H1 (cell line): ENCODE measurements around the gene PERCC1. TPM values are rescaled to one million over a fixed set of nuclear protein-coding genes. Genes with fewer than 3 reads are reported as not detected.
A peak's percentile ranks its signal among the peaks of the same experiment; 100 is the strongest.

Experiments used
- CTCF ChIA-PET: fragments of 300-600 bp; sonication (Branson Sonifier 250); formaldehyde crosslinking; loops from one replicate; lab custom pipeline; 2021; ENCODE audit not compliant: partially characterized antibody; lab: Charles Lee
- POLR2A ChIA-PET: fragments of 300-600 bp; sonication (Branson Sonifier 250); formaldehyde crosslinking; loops from one replicate; lab custom pipeline; 2021; ENCODE audit warnings: inconsistent platforms; ENCODE audit not compliant: partially characterized antibody; lab: Charles Lee
- DNase-seq, 2 experiments: peaks; one replicate each; pipeline versions ENCODE4 v3.0.0 to v3.0.0-alpha.2; 2010 to 2022; ENCODE audit warnings: low spot score in 2 of 2, low read depth in 1 of 2, mixed read lengths in 1 of 2
- FAIRE-seq: peaks from 2 replicates; lab custom pipeline; 2011; peaks lifted over from hg19 to GRCh38; lab: Jason Lieb, UNC
- H2AFZ ChIP-seq: 2 replicates; pipeline ENCODE4 v1.8.1; 2012; ENCODE audit warnings: low read length, inconsistent platforms
- H2AK5ac ChIP-seq: 2 replicates; pipeline ENCODE4 v1.6.1; 2013; ENCODE audit warnings: low read depth, low read length
- H2BK120ac ChIP-seq: replicated peaks from 2 replicates; pipeline ENCODE3; 2013; ENCODE audit warnings: low read depth, low read length, inconsistent platforms
- H2BK12ac ChIP-seq: 2 replicates; pipeline ENCODE4 v1.6.1; 2013; ENCODE audit warnings: low read depth, low read length
- H2BK15ac ChIP-seq: 2 replicates; pipeline ENCODE4 v1.6.1; 2013; ENCODE audit warnings: low read length
- H2BK20ac ChIP-seq: 2 replicates; pipeline ENCODE4 v1.6.1; 2013; ENCODE audit warnings: low read length
- H2BK5ac ChIP-seq: 2 replicates; pipeline ENCODE4 v1.6.1; 2013; ENCODE audit warnings: low read depth, low read length
- H3K14ac ChIP-seq: 2 replicates; pipeline ENCODE4 v1.6.1; 2013; ENCODE audit warnings: inconsistent platforms; ENCODE audit not compliant: insufficient read length
- H3K18ac ChIP-seq: 2 replicates; pipeline ENCODE4 v1.6.1; 2013; ENCODE audit warnings: low read length; ENCODE audit errors: extremely low read depth
- H3K23ac ChIP-seq: 2 replicates; pipeline ENCODE4 v1.6.1; 2013; ENCODE audit warnings: inconsistent platforms; ENCODE audit not compliant: insufficient read length
- H3K23me2 ChIP-seq: 2 replicates; pipeline ENCODE4 v1.6.1; 2013; ENCODE audit warnings: low read depth, low read length
- H3K27ac ChIP-seq: 2 replicates; pipeline ENCODE4 v1.6.1; 2011; ENCODE audit warnings: low read depth, low read length, inconsistent platforms
- H3K27me3 ChIP-seq, 4 experiments: replicated peaks in 1 of 4; 1 replicate in 1 of 4; 2 replicates in 3 of 4; pipeline versions ENCODE4 v1.6.1 to v1.8.1; 2011 to 2013; ENCODE audit warnings: low read length in 3 of 4, mild to moderate bottlenecking in 3 of 4, inconsistent platforms in 2 of 4, mixed read lengths in 2 of 4, moderate library complexity in 1 of 4; ENCODE audit not compliant: control insufficient read depth in 3 of 4, insufficient read depth in 3 of 4; ENCODE audit errors: extremely low read depth in 1 of 4
- H3K36me3 ChIP-seq, 4 experiments: 2 replicates each; pipeline versions ENCODE4 v1.6.1 to v1.8.1; 2011 to 2013; ENCODE audit warnings: mild to moderate bottlenecking in 4 of 4, low read length in 3 of 4, moderate library complexity in 2 of 4, control low read depth in 1 of 4, inconsistent platforms in 1 of 4; ENCODE audit not compliant: insufficient read depth in 4 of 4, control insufficient read depth in 2 of 4
- H3K4ac ChIP-seq: replicated peaks from 2 replicates; pipeline ENCODE3; 2013; ENCODE audit warnings: low read length, low read depth, mixed read lengths, inconsistent platforms; ENCODE audit not compliant: insufficient read length
- H3K4me1 ChIP-seq, 4 experiments: replicated peaks in 1 of 4; 1 replicate in 1 of 4; 2 replicates in 3 of 4; pipeline versions ENCODE4 v1.6.1 to v1.8.1; 2011 to 2013; ENCODE audit warnings: low read length in 3 of 4, inconsistent platforms in 2 of 4, mixed read lengths in 1 of 4; ENCODE audit not compliant: insufficient read depth in 4 of 4, control insufficient read depth in 3 of 4
- H3K4me2 ChIP-seq, 2 experiments: 2 replicates each; pipeline versions ENCODE4 v1.6.1 to v1.8.1; 2011 to 2013; ENCODE audit warnings: low read depth in 2 of 2, low read length in 2 of 2, control low read depth in 1 of 2, inconsistent platforms in 1 of 2, mild to moderate bottlenecking in 1 of 2; ENCODE audit not compliant: insufficient read depth in 1 of 2
- H3K4me3 ChIP-seq, 4 experiments: fragments of 200-600, 300-600 bp in 1 of 4; sonication (generic), shearing (Covaris generic), sonication (Bioruptor Twin) in 1 of 4; 2 replicates each; pipeline versions ENCODE4 v1.5.1 to v1.8.1; 2011 to 2016; ENCODE audit warnings: low read length in 4 of 4, low read depth in 3 of 4, control low read depth in 2 of 4, inconsistent platforms in 2 of 4, mild to moderate bottlenecking in 2 of 4, mixed read lengths in 1 of 4, moderate library complexity in 1 of 4; ENCODE audit not compliant: insufficient read depth in 2 of 4; ENCODE audit errors: extremely low read depth in 1 of 4
- H3K56ac ChIP-seq: replicated peaks from 2 replicates; pipeline ENCODE3; 2013; ENCODE audit warnings: low read depth, mild to moderate bottlenecking, mixed read lengths, low read length, inconsistent platforms; ENCODE audit not compliant: insufficient read length
- H3K79me1 ChIP-seq: 2 replicates; pipeline ENCODE4 v1.6.1; 2013; ENCODE audit warnings: low read depth, low read length, control low read depth
- H3K79me2 ChIP-seq, 2 experiments: 2 replicates each; pipeline versions ENCODE4 v1.6.1 to v1.8.1; 2012 to 2013; ENCODE audit warnings: low read length in 2 of 2, mild to moderate bottlenecking in 2 of 2, inconsistent platforms in 1 of 2; ENCODE audit not compliant: insufficient read depth in 2 of 2, control insufficient read depth in 1 of 2
- H3K9ac ChIP-seq, 4 experiments: replicated peaks in 1 of 4; 1 replicate in 1 of 4; 2 replicates in 3 of 4; pipeline versions ENCODE4 v1.6.1 to v1.8.1; 2011 to 2013; ENCODE audit warnings: low read depth in 3 of 4, low read length in 3 of 4, control low read depth in 2 of 4, mild to moderate bottlenecking in 2 of 4, moderate library complexity in 2 of 4, inconsistent platforms in 1 of 4; ENCODE audit errors: extremely low read depth in 1 of 4
- H3K9me3 ChIP-seq, 2 experiments: 2 replicates each; pipeline versions ENCODE4 v1.6.1 to v1.8.1; 2012 to 2013; ENCODE audit warnings: mild to moderate bottlenecking in 2 of 2, moderate library complexity in 2 of 2, control low read depth in 1 of 2, inconsistent platforms in 1 of 2, low read depth in 1 of 2, low read length in 1 of 2, mixed read lengths in 1 of 2; ENCODE audit not compliant: insufficient read depth in 2 of 2
- H4K20me1 ChIP-seq, 2 experiments: replicated peaks in 1 of 2; 2 replicates each; pipeline versions ENCODE3 to v1.8.1; 2011 to 2013; ENCODE audit warnings: inconsistent platforms in 2 of 2, low read length in 2 of 2, mild to moderate bottlenecking in 1 of 2; ENCODE audit not compliant: insufficient read depth in 2 of 2, control insufficient read depth in 1 of 2
- H4K5ac ChIP-seq: 2 replicates; pipeline ENCODE4 v1.6.1; 2013; ENCODE audit warnings: low read length, low read depth, mixed read lengths, inconsistent platforms; ENCODE audit not compliant: insufficient read length
- H4K8ac ChIP-seq: 2 replicates; pipeline ENCODE4 v1.8.0; 2013; ENCODE audit warnings: mild to moderate bottlenecking, moderate library complexity, low read length, inconsistent platforms; ENCODE audit not compliant: insufficient read depth; ENCODE audit errors: extremely low read depth
- H4K91ac ChIP-seq: replicated peaks from 2 replicates; pipeline ENCODE3; 2013; ENCODE audit warnings: low read length, mixed read lengths, inconsistent platforms; ENCODE audit not compliant: insufficient read length
- ASH2L ChIP-seq: fragments of 200-600, 300-600 bp; sonication (generic); IDR thresholded peaks from one replicate; pipeline ENCODE4 v1.7.1; 2017; ENCODE audit warnings: low read length
- BACH1 ChIP-seq: IDR thresholded peaks from 2 replicates; pipeline ENCODE4 v1.6.1; 2012; ENCODE audit warnings: low read length, improper control_type of control experiment
- BRCA1 ChIP-seq: IDR thresholded peaks from 2 replicates; pipeline ENCODE4 v1.6.1; 2012; ENCODE audit warnings: low read depth, low read length, improper control_type of control experiment
- CREB1 ChIP-seq: IDR thresholded peaks from 2 replicates; pipeline ENCODE4 v1.6.1; 2012; ENCODE audit warnings: inconsistent platforms
- CTBP2 ChIP-seq: IDR thresholded peaks from 2 replicates; pipeline ENCODE4 v1.7.0; 2011; ENCODE audit warnings: borderline replicate concordance, mild to moderate bottlenecking, moderate library complexity, mixed read lengths, low read length; ENCODE audit not compliant: insufficient read depth, insufficient read length
- KDM4A ChIP-seq: IDR thresholded peaks from one replicate; pipeline ENCODE4 v1.7.1; 2012; ENCODE audit warnings: low read depth, mild to moderate bottlenecking, moderate library complexity, low read length, inconsistent platforms; ENCODE audit not compliant: severe bottlenecking
- MAX ChIP-seq: IDR thresholded peaks from 2 replicates; pipeline ENCODE4 v1.6.1; 2012; ENCODE audit warnings: inconsistent platforms
- RFX5 ChIP-seq: IDR thresholded peaks from 2 replicates; pipeline ENCODE4 v1.6.1; 2011; ENCODE audit warnings: low read depth, low read length, improper control_type of control experiment, borderline replicate concordance
- SIN3A ChIP-seq, 2 experiments: IDR thresholded peaks in 1 of 2; conservative IDR thresholded peaks in 1 of 2; 2 replicates each; pipeline ENCODE4 v1.6.1; 2011 to 2012; ENCODE audit warnings: low read length in 2 of 2, improper control_type of control experiment in 1 of 2, low read depth in 1 of 2, mild to moderate bottlenecking in 1 of 2
- SP2 ChIP-seq: IDR thresholded peaks from 2 replicates; pipeline ENCODE4 v1.6.1; 2012; ENCODE audit warnings: mild to moderate bottlenecking, low read length, inconsistent platforms
- SRF ChIP-seq: IDR thresholded peaks from 2 replicates; pipeline ENCODE4 v1.6.1; 2011; ENCODE audit warnings: mild to moderate bottlenecking, low read depth, low read length, moderate library complexity
- TAF1 ChIP-seq: IDR thresholded peaks from 2 replicates; pipeline ENCODE4 v1.6.1; 2011; ENCODE audit warnings: mild to moderate bottlenecking, low read depth, low read length
- TBP ChIP-seq: IDR thresholded peaks from 2 replicates; pipeline ENCODE4 v1.6.1; 2011; ENCODE audit warnings: low read depth, low read length, improper control_type of control experiment
- WGBS, 2 experiments: shearing (Covaris generic) in 1 of 2; methylation state at CpG; one replicate each; pipeline versions ENCODE4 v1.1.6 to v1.1.7; 2013 to 2015; ENCODE audit warnings: low lambda C conversion rate in 2 of 2, mixed read lengths in 2 of 2, inconsistent platforms in 1 of 2, low coverage in 1 of 2, missing lambda C conversion rate in 1 of 2; ENCODE audit not compliant: insufficient replicate concordance in 2 of 2, insufficient coverage in 1 of 2, insufficient read length in 1 of 2; ENCODE audit errors: extremely low coverage in 1 of 2, missing lambda C conversion rate in 1 of 2; 5-methylcytosine and 5-hydroxymethylcytosine counted together
- polyA plus RNA-seq, 7 experiments: library from polyadenylated mRNA; depleted of rRNA in 3 of 7; stranded (reverse) in 5 of 7; unstranded in 2 of 7; fragments of >200 nt in 5 of 7; fragments of 200-250 nt in 2 of 7; gene quantifications; 1 replicate in 5 of 7; 2 replicates in 1 of 7; 4 replicates in 1 of 7; pipeline versions ENCODE4 v1.2.1 to v1.2.3, GENCODE V29; 2011 to 2013; ENCODE audit warnings: missing spikeins in 2 of 7, mixed read lengths in 2 of 7
- total RNA-seq: library from RNA; stranded (reverse); fragmentation: NEBNext Ultra II Directional; extraction: Animal tissue kit (Norgen Biotek cat#: 25700); gene quantifications from 2 replicates; pipeline ENCODE4 v1.2.1, GENCODE V29; 2021
- TF ChIP-seq, protein P1 (sequence below): IDR thresholded peaks from 2 replicates; pipeline ENCODE4 v1.6.1; 2011; ENCODE audit warnings: low read depth, mild to moderate bottlenecking, low read length; ENCODE audit not compliant: insufficient read depth

Gene PERCC1
- total and polyA plus RNA-seq, 2 of the 8 experiments (the other 6 are each of a cell fraction or from before 2014, with no cell fraction given), result not detected

GRCh38 chr16:1469693-1470201 is 38.9 kb downstream of the PERCC1 start:
- H3K23ac ChIP-seq, result no peak overlapping the region
- H3K9ac ChIP-seq, result no peak overlapping the region
- no peak for FAIRE-seq
- no peak overlapping the region for H3K4ac ChIP-seq
- peaks cover 10 to 14% of the 10 kb centered on the region in 2 experiments for H4K20me1 ChIP-seq
- H4K8ac ChIP-seq, result no peak overlapping the region
- H3K14ac ChIP-seq, result no peak overlapping the region
- H2AFZ ChIP-seq, result no peak overlapping the region
- no peaks in the 10 kb centered on the region for H3K36me3 ChIP-seq
- H3K27me3 ChIP-seq, result no peaks in the 10 kb centered on the region
- no peak overlapping the region for H3K4me2 ChIP-seq
- no peak overlapping the region for H4K5ac ChIP-seq
- POLR2A ChIA-PET, result interaction anchor here (0.7 to 1.6 kb wide), 3 partner anchors 8 to 45 kb away, joined by 3 to 6 read pairs (median 3); no protein-coding TSS in a partner anchor
- H2BK20ac ChIP-seq, result no peak overlapping the region
- no peak overlapping the region for H3K4me3 ChIP-seq
- H3K4me1 ChIP-seq, result peaks cover 0 to 7% (median under 1%) of the 10 kb centered on the region in 4 experiments; a peak in 3 of 7 replicates
- peak in 1 of 2 experiments; percentile 35 for DNase-seq
- no peak overlapping the region for H2BK15ac ChIP-seq
- no peak overlapping the region for H3K56ac ChIP-seq
- H3K23me2 ChIP-seq, result peaks cover 3% of the 10 kb centered on the region
- no peaks in the 10 kb centered on the region for H3K9me3 ChIP-seq
- H2BK5ac ChIP-seq, result no peak overlapping the region
- H3K18ac ChIP-seq, result no peak overlapping the region
- peaks cover 4 to 78% of the 10 kb centered on the region in 2 experiments for H3K79me2 ChIP-seq
- no peak overlapping the region for H2BK12ac ChIP-seq
- peaks cover 37% of the 10 kb centered on the region for H3K79me1 ChIP-seq
- no peak overlapping the region for H2BK120ac ChIP-seq
- H3K27ac ChIP-seq, result no peak overlapping the region
- 91% methylated on average over 20 of the region's 20 CpGs; no CpG with 5 or more reads in 1 of the 2 experiments for WGBS, 2 experiments
- CTCF ChIA-PET, result no interaction called here
- H4K91ac ChIP-seq, result no peak overlapping the region
- no peak overlapping the region for H2AK5ac ChIP-seq
- TF ChIP-seq, protein P1, sequence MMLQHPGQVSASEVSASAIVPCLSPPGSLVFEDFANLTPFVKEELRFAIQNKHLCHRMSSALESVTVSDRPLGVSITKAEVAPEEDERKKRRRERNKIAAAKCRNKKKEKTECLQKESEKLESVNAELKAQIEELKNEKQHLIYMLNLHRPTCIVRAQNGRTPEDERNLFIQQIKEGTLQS, result no peak
- TF ChIP-seq TBP (no peak), ASH2L (no peak), BRCA1 (no peak), SRF (no peak), BACH1 (no peak), SIN3A (conservative IDR thresholded peaks at IDR 0.05 in 1 of 2, IDR thresholded peaks at IDR 0.05 in 1 of 2; ENCODE audit: low read depth in 1 of 2, low read length in 2 of 2) (no peak), RFX5 (no peak), TAF1 (no peak), SP2 (no peak), CTBP2 (no peak), KDM4A (no peak), CREB1 (no peak), MAX (no peak)
